ENCODE measurements around the gene ADCY3.

ADCY3 gene

GRCh38 chr2:24875272-24875671 lies 44.8 kb downstream of the ADCY3 start:
- peak; percentile 63 for DNase-seq (ENCODE audit: low spot score)

GRCh38 chr2:24874035-24874434 lies 46.0 kb downstream of the ADCY3 start:
- no peak for DNase-seq (ENCODE audit: low spot score)

- no peak for DNase-seq (ENCODE audit: low spot score)
Measured at GRCh38 chr2:24873619-24874018, 46.4 kb downstream of the ADCY3 start.

GRCh38 chr2:24872344-24873115 lies 47.5 kb downstream of the ADCY3 start:
- no peak for DNase-seq (ENCODE audit: low spot score)

GRCh38 chr2:24871852-24872333 lies 48.1 kb downstream of the ADCY3 start:
- no peak for DNase-seq (ENCODE audit: low spot score)

GRCh38 chr2:24870891-24871705 lies 48.9 kb downstream of the ADCY3 start:
- DNase-seq (ENCODE audit: low spot score), result no peak

GRCh38 chr2:24870440-24870839 lies 49.6 kb downstream of the ADCY3 start:
- no peak for DNase-seq (ENCODE audit: low spot score)

- DNase-seq (ENCODE audit: low spot score), result no peak
Measured at GRCh38 chr2:24866946-24867345, 53.1 kb downstream of the ADCY3 start.

GRCh38 chr2:24863641-24864040 lies 56.4 kb downstream of the ADCY3 start:
- DNase-seq (ENCODE audit: low spot score), result no peak

GRCh38 chr2:24861500-24861899 lies 58.5 kb downstream of the ADCY3 start:
- DNase-seq (ENCODE audit: low spot score), result no peak

GRCh38 chr2:24860631-24861030 lies 59.4 kb downstream of the ADCY3 start:
- no peak for DNase-seq (ENCODE audit: low spot score)

GRCh38 chr2:24859968-24860600 lies 60.0 kb downstream of the ADCY3 start:
- no peak for DNase-seq (ENCODE audit: low spot score)

- DNase-seq (ENCODE audit: low spot score), result no peak
Measured at GRCh38 chr2:24858996-24859395, 61.0 kb downstream of the ADCY3 start.

GRCh38 chr2:24857746-24858145 lies 62.3 kb downstream of the ADCY3 start:
- DNase-seq (ENCODE audit: low spot score), result no peak

- DNase-seq (ENCODE audit: low spot score), result no peak
Measured at GRCh38 chr2:24856791-24857211, 63.2 kb downstream of the ADCY3 start.

- peak; percentile 78 for DNase-seq (ENCODE audit: low spot score)
Measured at GRCh38 chr2:24855726-24856125, 64.3 kb downstream of the ADCY3 start.

GRCh38 chr2:24855022-24855622 lies 64.9 kb downstream of the ADCY3 start:
- no peak for DNase-seq (ENCODE audit: low spot score)

GRCh38 chr2:24853996-24854395 lies 66.0 kb downstream of the ADCY3 start:
- DNase-seq (ENCODE audit: low spot score), result no peak

- DNase-seq (ENCODE audit: low spot score), result no peak
Measured at GRCh38 chr2:24853046-24853445, 67.0 kb downstream of the ADCY3 start.

- no peak for DNase-seq (ENCODE audit: low spot score)
Measured at GRCh38 chr2:24852431-24853020, 67.5 kb downstream of the ADCY3 start.

GRCh38 chr2:24852026-24852425 lies 68.0 kb downstream of the ADCY3 start:
- no peak for DNase-seq (ENCODE audit: low spot score)

- no peak for DNase-seq (ENCODE audit: low spot score)
Measured at GRCh38 chr2:24850944-24851343, 69.1 kb downstream of the ADCY3 start.
